H1 (cell line): ENCODE results near the gene DEAF1. TPM values are rescaled to one million over a fixed set of nuclear protein-coding genes. Genes with fewer than 3 reads are reported as not detected.

Experiments used
- CTCF ChIA-PET: fragments of 300-600 bp; sonication (Branson Sonifier 250); formaldehyde crosslinking; loops from one replicate; lab custom pipeline; 2021; ENCODE audit not compliant: partially characterized antibody; lab: Charles Lee
- POLR2A ChIA-PET: fragments of 300-600 bp; sonication (Branson Sonifier 250); formaldehyde crosslinking; loops from one replicate; lab custom pipeline; 2021; ENCODE audit warnings: inconsistent platforms; ENCODE audit not compliant: partially characterized antibody; lab: Charles Lee
- DNase-seq, 2 experiments: peaks; one replicate each; pipeline versions ENCODE4 v3.0.0 to v3.0.0-alpha.2; 2010 to 2022; ENCODE audit warnings: low spot score in 2 of 2, low read depth in 1 of 2, mixed read lengths in 1 of 2
- FAIRE-seq: peaks from 2 replicates; lab custom pipeline; 2011; peaks lifted over from hg19 to GRCh38; lab: Jason Lieb, UNC
- H2AFZ ChIP-seq: 2 replicates; pipeline ENCODE4 v1.8.1; 2012; ENCODE audit warnings: low read length, inconsistent platforms
- H2AK5ac ChIP-seq: 2 replicates; pipeline ENCODE4 v1.6.1; 2013; ENCODE audit warnings: low read depth, low read length
- H2BK120ac ChIP-seq: replicated peaks from 2 replicates; pipeline ENCODE3; 2013; ENCODE audit warnings: low read depth, low read length, inconsistent platforms
- H2BK12ac ChIP-seq: 2 replicates; pipeline ENCODE4 v1.6.1; 2013; ENCODE audit warnings: low read depth, low read length
- H2BK15ac ChIP-seq: 2 replicates; pipeline ENCODE4 v1.6.1; 2013; ENCODE audit warnings: low read length
- H2BK20ac ChIP-seq: 2 replicates; pipeline ENCODE4 v1.6.1; 2013; ENCODE audit warnings: low read length
- H2BK5ac ChIP-seq: 2 replicates; pipeline ENCODE4 v1.6.1; 2013; ENCODE audit warnings: low read depth, low read length
- H3K14ac ChIP-seq: 2 replicates; pipeline ENCODE4 v1.6.1; 2013; ENCODE audit warnings: inconsistent platforms; ENCODE audit not compliant: insufficient read length
- H3K18ac ChIP-seq: 2 replicates; pipeline ENCODE4 v1.6.1; 2013; ENCODE audit warnings: low read length; ENCODE audit errors: extremely low read depth
- H3K23ac ChIP-seq: 2 replicates; pipeline ENCODE4 v1.6.1; 2013; ENCODE audit warnings: inconsistent platforms; ENCODE audit not compliant: insufficient read length
- H3K23me2 ChIP-seq: 2 replicates; pipeline ENCODE4 v1.6.1; 2013; ENCODE audit warnings: low read depth, low read length
- H3K27ac ChIP-seq: 2 replicates; pipeline ENCODE4 v1.6.1; 2011; ENCODE audit warnings: low read depth, low read length, inconsistent platforms
- H3K27me3 ChIP-seq, 4 experiments: replicated peaks in 1 of 4; 1 replicate in 1 of 4; 2 replicates in 3 of 4; pipeline versions ENCODE4 v1.6.1 to v1.8.1; 2011 to 2013; ENCODE audit warnings: low read length in 3 of 4, mild to moderate bottlenecking in 3 of 4, inconsistent platforms in 2 of 4, mixed read lengths in 2 of 4, moderate library complexity in 1 of 4; ENCODE audit not compliant: control insufficient read depth in 3 of 4, insufficient read depth in 3 of 4; ENCODE audit errors: extremely low read depth in 1 of 4
- H3K36me3 ChIP-seq, 4 experiments: 2 replicates each; pipeline versions ENCODE4 v1.6.1 to v1.8.1; 2011 to 2013; ENCODE audit warnings: mild to moderate bottlenecking in 4 of 4, low read length in 3 of 4, moderate library complexity in 2 of 4, control low read depth in 1 of 4, inconsistent platforms in 1 of 4; ENCODE audit not compliant: insufficient read depth in 4 of 4, control insufficient read depth in 2 of 4
- H3K4ac ChIP-seq: replicated peaks from 2 replicates; pipeline ENCODE3; 2013; ENCODE audit warnings: low read length, low read depth, mixed read lengths, inconsistent platforms; ENCODE audit not compliant: insufficient read length
- H3K4me1 ChIP-seq, 4 experiments: replicated peaks in 1 of 4; 1 replicate in 1 of 4; 2 replicates in 3 of 4; pipeline versions ENCODE4 v1.6.1 to v1.8.1; 2011 to 2013; ENCODE audit warnings: low read length in 3 of 4, inconsistent platforms in 2 of 4, mixed read lengths in 1 of 4; ENCODE audit not compliant: insufficient read depth in 4 of 4, control insufficient read depth in 3 of 4
- H3K4me2 ChIP-seq, 2 experiments: 2 replicates each; pipeline versions ENCODE4 v1.6.1 to v1.8.1; 2011 to 2013; ENCODE audit warnings: low read depth in 2 of 2, low read length in 2 of 2, control low read depth in 1 of 2, inconsistent platforms in 1 of 2, mild to moderate bottlenecking in 1 of 2; ENCODE audit not compliant: insufficient read depth in 1 of 2
- H3K4me3 ChIP-seq, 4 experiments: fragments of 200-600, 300-600 bp in 1 of 4; sonication (generic), shearing (Covaris generic), sonication (Bioruptor Twin) in 1 of 4; 2 replicates each; pipeline versions ENCODE4 v1.5.1 to v1.8.1; 2011 to 2016; ENCODE audit warnings: low read length in 4 of 4, low read depth in 3 of 4, control low read depth in 2 of 4, inconsistent platforms in 2 of 4, mild to moderate bottlenecking in 2 of 4, mixed read lengths in 1 of 4, moderate library complexity in 1 of 4; ENCODE audit not compliant: insufficient read depth in 2 of 4; ENCODE audit errors: extremely low read depth in 1 of 4
- H3K56ac ChIP-seq: replicated peaks from 2 replicates; pipeline ENCODE3; 2013; ENCODE audit warnings: low read depth, mild to moderate bottlenecking, mixed read lengths, low read length, inconsistent platforms; ENCODE audit not compliant: insufficient read length
- H3K79me1 ChIP-seq: 2 replicates; pipeline ENCODE4 v1.6.1; 2013; ENCODE audit warnings: low read depth, low read length, control low read depth
- H3K79me2 ChIP-seq, 2 experiments: 2 replicates each; pipeline versions ENCODE4 v1.6.1 to v1.8.1; 2012 to 2013; ENCODE audit warnings: low read length in 2 of 2, mild to moderate bottlenecking in 2 of 2, inconsistent platforms in 1 of 2; ENCODE audit not compliant: insufficient read depth in 2 of 2, control insufficient read depth in 1 of 2
- H3K9ac ChIP-seq, 4 experiments: replicated peaks in 1 of 4; 1 replicate in 1 of 4; 2 replicates in 3 of 4; pipeline versions ENCODE4 v1.6.1 to v1.8.1; 2011 to 2013; ENCODE audit warnings: low read depth in 3 of 4, low read length in 3 of 4, control low read depth in 2 of 4, mild to moderate bottlenecking in 2 of 4, moderate library complexity in 2 of 4, inconsistent platforms in 1 of 4; ENCODE audit errors: extremely low read depth in 1 of 4
- H3K9me3 ChIP-seq, 2 experiments: 2 replicates each; pipeline versions ENCODE4 v1.6.1 to v1.8.1; 2012 to 2013; ENCODE audit warnings: mild to moderate bottlenecking in 2 of 2, moderate library complexity in 2 of 2, control low read depth in 1 of 2, inconsistent platforms in 1 of 2, low read depth in 1 of 2, low read length in 1 of 2, mixed read lengths in 1 of 2; ENCODE audit not compliant: insufficient read depth in 2 of 2
- H4K20me1 ChIP-seq, 2 experiments: replicated peaks in 1 of 2; 2 replicates each; pipeline versions ENCODE3 to v1.8.1; 2011 to 2013; ENCODE audit warnings: inconsistent platforms in 2 of 2, low read length in 2 of 2, mild to moderate bottlenecking in 1 of 2; ENCODE audit not compliant: insufficient read depth in 2 of 2, control insufficient read depth in 1 of 2
- H4K5ac ChIP-seq: 2 replicates; pipeline ENCODE4 v1.6.1; 2013; ENCODE audit warnings: low read length, low read depth, mixed read lengths, inconsistent platforms; ENCODE audit not compliant: insufficient read length
- H4K8ac ChIP-seq: 2 replicates; pipeline ENCODE4 v1.8.0; 2013; ENCODE audit warnings: mild to moderate bottlenecking, moderate library complexity, low read length, inconsistent platforms; ENCODE audit not compliant: insufficient read depth; ENCODE audit errors: extremely low read depth
- H4K91ac ChIP-seq: replicated peaks from 2 replicates; pipeline ENCODE3; 2013; ENCODE audit warnings: low read length, mixed read lengths, inconsistent platforms; ENCODE audit not compliant: insufficient read length
- ASH2L ChIP-seq: fragments of 200-600, 300-600 bp; sonication (generic); IDR thresholded peaks from one replicate; pipeline ENCODE4 v1.7.1; 2017; ENCODE audit warnings: low read length
- WGBS, 2 experiments: shearing (Covaris generic) in 1 of 2; methylation state at CpG; one replicate each; pipeline versions ENCODE4 v1.1.6 to v1.1.7; 2013 to 2015; ENCODE audit warnings: low lambda C conversion rate in 2 of 2, mixed read lengths in 2 of 2, inconsistent platforms in 1 of 2, low coverage in 1 of 2, missing lambda C conversion rate in 1 of 2; ENCODE audit not compliant: insufficient replicate concordance in 2 of 2, insufficient coverage in 1 of 2, insufficient read length in 1 of 2; ENCODE audit errors: extremely low coverage in 1 of 2, missing lambda C conversion rate in 1 of 2; 5-methylcytosine and 5-hydroxymethylcytosine counted together
- polyA plus RNA-seq, 7 experiments: library from polyadenylated mRNA; depleted of rRNA in 3 of 7; stranded (reverse) in 5 of 7; unstranded in 2 of 7; fragments of >200 nt in 5 of 7; fragments of 200-250 nt in 2 of 7; gene quantifications; 1 replicate in 5 of 7; 2 replicates in 1 of 7; 4 replicates in 1 of 7; pipeline versions ENCODE4 v1.2.1 to v1.2.3, GENCODE V29; 2011 to 2013; ENCODE audit warnings: missing spikeins in 2 of 7, mixed read lengths in 2 of 7
- total RNA-seq: library from RNA; stranded (reverse); fragmentation: NEBNext Ultra II Directional; extraction: Animal tissue kit (Norgen Biotek cat#: 25700); gene quantifications from 2 replicates; pipeline ENCODE4 v1.2.1, GENCODE V29; 2021

Gene DEAF1
- total and polyA plus RNA-seq, 2 of the 8 experiments (the other 6 are each of a cell fraction or from before 2014, with no cell fraction given): 47.3 to 58.4 TPM

- Histone ChIP-seq H4K5ac (no peak overlapping the region), H4K91ac (no peak overlapping the region), H2BK15ac (no peak overlapping the region), H2BK20ac (no peak overlapping the region), H3K9ac (no peak overlapping the region), H3K4ac (no peak overlapping the region), H3K56ac (no peak overlapping the region), H4K8ac (no peak overlapping the region), H3K18ac (no peak overlapping the region), H3K23ac (no peak overlapping the region), H3K4me3 (no peak overlapping the region), H3K27me3 (no peaks in the 10 kb centered on the region), H3K4me2 (no peak overlapping the region), H3K27ac (no peak overlapping the region), H3K23me2 (no peaks in the 10 kb centered on the region), H3K79me1 (peaks cover 10% of the 10 kb centered on the region), H2AFZ (no peak overlapping the region), H2AK5ac (no peak overlapping the region), H2BK12ac (no peak overlapping the region), H3K79me2 (no peaks in the 10 kb centered on the region), H2BK5ac (no peak overlapping the region), H2BK120ac (no peak overlapping the region), H3K36me3 (peaks cover 33 to 80% (median 67%) of the 10 kb centered on the region in 4 experiments), H3K14ac (no peak overlapping the region), H4K20me1 (peaks cover 20 to 29% of the 10 kb centered on the region in 2 experiments), H3K4me1 (peaks cover 0 to 7% (median 2%) of the 10 kb centered on the region in 4 experiments; a peak in 5 of 7 replicates), H3K9me3 (no peaks in the 10 kb centered on the region)
- CTCF ChIA-PET: interaction anchor here (0.8 to 1.7 kb wide), 5 partner anchors 15 to 235 kb away, joined by 3 to 5 read pairs (median 4); no protein-coding TSS in a partner anchor
- FAIRE-seq: no peak
- POLR2A ChIA-PET: interaction anchor here (1.0 to 1.7 kb wide), 2 partner anchors 31 to 34 kb away, joined by 4 read pairs; no protein-coding TSS in a partner anchor
- 96% methylated on average over 25 of the region's 28 CpGs; no CpG with 5 or more reads in 1 of the 2 experiments for WGBS, 2 experiments
- TF ChIP-seq ASH2L: no peak
- DNase-seq: no peak
These were observed 85.6 kb downstream of the DEAF1 start for GRCh38 chr11:609341-609811.
